NOMO-1 treated with dmso at 0.1 percent for 144 hours (cell line): ENCODE data around the gene SRRM2.

Experiments
- DNase-seq: peaks from one replicate; lab custom pipeline; 2025; ENCODE audit not compliant: unreplicated experiment; lab: John Stamatoyannopoulos, UW

The SRRM2 gene

GRCh38 chr16:2761472-2761871, 9.0 kb downstream of the SRRM2 start:
- no peak for DNase-seq

GRCh38 chr16:2761886-2762583, 9.6 kb downstream of the SRRM2 start:
- no peak for DNase-seq

- DNase-seq: no peak
These were observed 10.3 kb downstream of the SRRM2 start for GRCh38 chr16:2762711-2763110.

GRCh38 chr16:2763173-2763572, 10.7 kb downstream of the SRRM2 start:
- DNase-seq: no peak

- DNase-seq: no peak
These were observed 12.3 kb downstream of the SRRM2 start for GRCh38 chr16:2764718-2765117.

- DNase-seq: no peak
These were observed 13.3 kb downstream of the SRRM2 start for GRCh38 chr16:2765462-2766404.

- DNase-seq: no peak
These were observed 14.1 kb downstream of the SRRM2 start for GRCh38 chr16:2766430-2767139.

- no peak for DNase-seq
These were observed 14.8 kb downstream of the SRRM2 start for GRCh38 chr16:2767140-2767731.

- DNase-seq: no peak
These were observed 15.5 kb downstream of the SRRM2 start for GRCh38 chr16:2767891-2768290.

- DNase-seq: no peak
These were observed 16.1 kb downstream of the SRRM2 start for GRCh38 chr16:2768403-2769089.

GRCh38 chr16:2769100-2769529, 16.7 kb downstream of the SRRM2 start:
- DNase-seq: no peak

- no peak for DNase-seq
These were observed 17.2 kb downstream of the SRRM2 start for GRCh38 chr16:2769675-2770056.

GRCh38 chr16:2770057-2770951, 17.9 kb downstream of the SRRM2 start:
- DNase-seq: no peak

- no peak for DNase-seq
These were observed 19.3 kb downstream of the SRRM2 start for GRCh38 chr16:2771496-2772402.

- DNase-seq: no peak
These were observed 20.9 kb downstream of the SRRM2 start for GRCh38 chr16:2773188-2773968.

- no peak for DNase-seq
These were observed 21.9 kb downstream of the SRRM2 start for GRCh38 chr16:2774161-2774891.

GRCh38 chr16:2775131-2775716, 22.8 kb downstream of the SRRM2 start:
- no peak for DNase-seq
